Right lobe of liver (tissue), 4 donors: ENCODE data around the gene ANO6.

Experiments
- CTCF ChIP-seq, 4 donors: fragments of 200-600 bp in 3 of 4; fragments of 450-650 bp in 1 of 4; IDR thresholded peaks; one replicate each; pipeline versions ENCODE4 v1.5.1 to v1.8.0; 2016 to 2022; ENCODE audit warnings: antibody characterized with exemption in 4 of 4, mild to moderate bottlenecking in 2 of 4
- POLR2A ChIP-seq: fragments of 450-650 bp; IDR thresholded peaks from one replicate; pipeline ENCODE4 v1.6.1; 2017; ENCODE audit warnings: antibody characterized with exemption, mild to moderate bottlenecking
- donor health status: DM: no; HTN: no; CAD: no.
- donor health status: DM: no; HTN: no; CAD: no.
- donor health status: DM: no; HTN: yes; CAD: no.

GRCh38 chr12:45227316-45228067 is 11.6 kb downstream of the ANO6 start:
- no peak for TF ChIP-seq POLR2A
- no peak for TF ChIP-seq CTCF (IDR thresholded peaks at IDR 0.05)
